ENCODE data around the gene FREM1.

FREM1 gene

GRCh38 chr9:14889451-14889850, 20.8 kb downstream of the FREM1 start:
- no peak for TF ChIP-seq EZH2 (IDR thresholded peaks at IDR 0.05; ENCODE audit: borderline replicate concordance, low read length)
- TF ChIP-seq CTCF (IDR thresholded peaks at IDR 0.05; ENCODE audit: low read length) = no peak
- no peak overlapping the region for H3K4me2 ChIP-seq (ENCODE audit: low read length)
- H3K79me2 ChIP-seq (ENCODE audit: insufficient read depth, low read length) = no peaks in the 10 kb centered on the region
- no peaks in the 10 kb centered on the region for H3F3A ChIP-seq (ENCODE audit: insufficient read depth, low read length)
- H3K9me3 ChIP-seq (ENCODE audit: low read length) = no peaks in the 10 kb centered on the region
- no peak overlapping the region for H3K4me3 ChIP-seq (ENCODE audit: low read depth, low read length, poor library complexity, severe bottlenecking)
- H3K27me3 ChIP-seq (ENCODE audit: insufficient read depth, low read length) = no peaks in the 10 kb centered on the region
- no peaks in the 10 kb centered on the region for H4K20me1 ChIP-seq (ENCODE audit: insufficient read depth, low read length)
- no peak overlapping the region for H2AFZ ChIP-seq (ENCODE audit: low read length)
- H3K27ac ChIP-seq (ENCODE audit: low read depth, low read length, poor library complexity, severe bottlenecking) = no peak overlapping the region
- no peak overlapping the region for H3K9ac ChIP-seq (ENCODE audit: low read length)
- no peaks in the 10 kb centered on the region for H3K36me3 ChIP-seq (ENCODE audit: insufficient read depth, low read length)
- H3K9me2 ChIP-seq (ENCODE audit: low read depth, low read length) = no peaks in the 10 kb centered on the region
- H3K4me1 ChIP-seq (ENCODE audit: insufficient read depth, low read length, severe bottlenecking) = no peaks in the 10 kb centered on the region

- Histone ChIP-seq H3K36me3 (ENCODE audit: insufficient read depth, low read length) (no peaks in the 10 kb centered on the region), H4K20me1 (ENCODE audit: insufficient read depth, low read length) (no peaks in the 10 kb centered on the region), H3F3A (ENCODE audit: insufficient read depth, low read length) (no peaks in the 10 kb centered on the region), H3K27ac (ENCODE audit: low read depth, low read length, poor library complexity, severe bottlenecking) (no peak overlapping the region), H3K27me3 (ENCODE audit: insufficient read depth, low read length) (no peaks in the 10 kb centered on the region), H3K9me3 (ENCODE audit: low read length) (no peaks in the 10 kb centered on the region), H3K9ac (ENCODE audit: low read length) (no peak overlapping the region), H3K4me2 (ENCODE audit: low read length) (no peak overlapping the region), H2AFZ (ENCODE audit: low read length) (no peak overlapping the region), H3K9me2 (ENCODE audit: low read depth, low read length) (no peaks in the 10 kb centered on the region), H3K79me2 (ENCODE audit: insufficient read depth, low read length) (no peaks in the 10 kb centered on the region), H3K4me1 (ENCODE audit: insufficient read depth, low read length, severe bottlenecking) (no peaks in the 10 kb centered on the region), H3K4me3 (ENCODE audit: low read depth, low read length, poor library complexity, severe bottlenecking) (no peak overlapping the region)
- TF ChIP-seq EZH2 (IDR thresholded peaks at IDR 0.05; ENCODE audit: borderline replicate concordance, low read length) = no peak
- no peak for TF ChIP-seq CTCF (IDR thresholded peaks at IDR 0.05; ENCODE audit: low read length)
These were observed 21.4 kb downstream of the FREM1 start for GRCh38 chr9:14888875-14889274.

- no peaks in the 10 kb centered on the region for H3K4me1 ChIP-seq (ENCODE audit: insufficient read depth, low read length, severe bottlenecking)
- no peaks in the 10 kb centered on the region for H4K20me1 ChIP-seq (ENCODE audit: insufficient read depth, low read length)
- H3K9me2 ChIP-seq (ENCODE audit: low read depth, low read length) = no peaks in the 10 kb centered on the region
- H3K4me2 ChIP-seq (ENCODE audit: low read length) = no peak overlapping the region
- no peak overlapping the region for H3K9ac ChIP-seq (ENCODE audit: low read length)
- H3K4me3 ChIP-seq (ENCODE audit: low read depth, low read length, poor library complexity, severe bottlenecking) = no peak overlapping the region
- TF ChIP-seq CTCF (IDR thresholded peaks at IDR 0.05; ENCODE audit: low read length) (no peak), EZH2 (IDR thresholded peaks at IDR 0.05; ENCODE audit: borderline replicate concordance, low read length) (no peak)
- no peaks in the 10 kb centered on the region for H3K9me3 ChIP-seq (ENCODE audit: low read length)
- H2AFZ ChIP-seq (ENCODE audit: low read length) = no peak overlapping the region
- H3K27ac ChIP-seq (ENCODE audit: low read depth, low read length, poor library complexity, severe bottlenecking) = no peak overlapping the region
- H3K36me3 ChIP-seq (ENCODE audit: insufficient read depth, low read length) = no peaks in the 10 kb centered on the region
- H3K27me3 ChIP-seq (ENCODE audit: insufficient read depth, low read length) = no peaks in the 10 kb centered on the region
- no peaks in the 10 kb centered on the region for H3F3A ChIP-seq (ENCODE audit: insufficient read depth, low read length)
- no peaks in the 10 kb centered on the region for H3K79me2 ChIP-seq (ENCODE audit: insufficient read depth, low read length)
These were observed 22.0 kb downstream of the FREM1 start for GRCh38 chr9:14888272-14888671.
